ENCODE results near the gene ZNF738. TPM values are rescaled to one million over a fixed set of nuclear protein-coding genes. Genes with fewer than 3 reads are reported as not detected.
"Not testable (repeated sequence)": the region's sequence is repeated elsewhere in the genome, so short reads cannot be mapped to it uniquely, and the experiment has no call there.

ZNF738 gene
- total and polyA plus RNA-seq, 2 donors (not counting 1 experiment from before 2014, with no cell fraction given) = 7.0 to 27.1 TPM

DNA sequence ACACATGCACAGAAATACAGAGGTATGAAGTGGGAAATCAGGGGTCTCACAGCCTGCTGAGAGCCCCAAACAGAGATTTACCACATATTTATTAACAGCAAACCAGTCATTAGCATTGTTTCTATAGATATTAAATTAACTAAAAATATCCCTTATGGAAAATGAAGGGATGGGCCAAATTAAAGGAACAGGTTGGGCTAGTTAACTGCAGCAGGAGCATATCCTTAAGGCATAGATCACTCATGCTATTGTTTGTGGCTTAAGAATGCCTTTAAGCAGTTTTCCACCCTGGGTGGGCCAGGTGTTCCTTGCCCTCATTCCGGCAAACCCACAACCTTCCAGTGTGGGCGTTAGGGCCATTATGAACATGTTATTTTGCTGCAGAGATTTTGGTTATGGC is 14.0 kb upstream of the ZNF738 start:
- H3K9ac ChIP-seq (ENCODE audit: low read length); H3K4me3 ChIP-seq (ENCODE audit: control extremely low read depth in 1 of 5, extremely low read depth in 1 of 5, insufficient read depth in 1 of 5, low read depth in 2 of 5, low read length in 4 of 5); H3K4me1 Mint-ChIP-seq; H2AFZ ChIP-seq (ENCODE audit: insufficient read depth, low read depth, low read length, poor library complexity, severe bottlenecking); H3K27ac Mint-ChIP-seq; H3K27ac ChIP-seq (ENCODE audit: low read length in 2 of 2); H3K79me2 ChIP-seq (ENCODE audit: control insufficient read depth, insufficient read depth, low read length); H3K4me3 Mint-ChIP-seq; H3K36me3 ChIP-seq (replicated peaks in 1 of 2; ENCODE audit: control extremely low read depth in 1 of 2, control insufficient read depth in 1 of 2, extremely low read depth in 1 of 2, insufficient read depth in 2 of 2, low read length in 1 of 2); H3K27me3 Mint-ChIP-seq; H3K27me3 ChIP-seq (replicated peaks in 1 of 4; ENCODE audit: control extremely low read depth in 1 of 4, control insufficient read depth in 3 of 4, insufficient read depth in 4 of 4, low read length in 3 of 4); CTCF ChIA-PET; H3K4me2 ChIP-seq (replicated peaks; ENCODE audit: low read depth, low read length, poor library complexity, severe bottlenecking); intact Hi-C loops (cut with micrococcal nuclease); H3K4me1 ChIP-seq (ENCODE audit: control insufficient read depth in 2 of 2, insufficient read depth in 2 of 2, low read length in 2 of 2); H4K20me1 ChIP-seq (ENCODE audit: control insufficient read depth, insufficient read depth, low read length, poor library complexity, severe bottlenecking); ATAC-seq (ENCODE audit: low read depth); DNase-seq: not testable (repeated sequence)
- H3K9me3 ChIP-seq (ENCODE audit: control extremely low read depth in 1 of 3, control insufficient read depth in 2 of 3, insufficient read depth in 1 of 3, low read length in 2 of 3) = peaks cover 0 to 20% (median 7%) of the 10 kb centered on the region in 3 donors
- POLR2A ChIA-PET = interaction anchor here (0.6 kb wide), 2 partner anchors 37 to 166 kb away, joined by 4 to 11 read pairs; no protein-coding TSS in a partner anchor
- WGBS (ENCODE audit: insufficient coverage) = 50% methylated on average over 2 of the region's 2 CpGs
- peaks cover 12% of the 10 kb centered on the region for H3K9me3 Mint-ChIP-seq (ENCODE audit: insufficient read depth)

DNA sequence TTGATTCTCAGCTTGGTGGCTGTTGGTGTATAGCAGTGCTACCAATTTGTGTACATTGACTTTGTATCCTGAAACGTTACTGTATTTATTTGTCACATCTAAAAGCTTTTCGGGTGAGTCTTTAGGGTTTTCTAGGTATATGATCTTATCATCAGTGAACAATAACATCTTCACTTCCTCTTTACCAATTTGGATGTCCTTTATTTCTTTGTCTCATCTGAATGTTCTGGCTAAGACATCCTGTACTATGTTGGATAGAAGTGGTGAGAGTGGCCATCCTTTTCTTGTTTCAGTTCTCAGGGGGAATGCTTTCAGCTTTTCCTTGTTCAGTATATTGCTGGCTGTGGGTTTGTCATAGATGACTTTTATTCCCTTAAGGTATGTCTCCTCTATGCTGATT is 6.0 kb upstream of the ZNF738 start:
- WGBS (ENCODE audit: insufficient coverage) = no CpG with 5 or more reads among the region's 2 CpGs

More for the DNA sequence above, 6.0 kb upstream of the ZNF738 start:
- Mint-ChIP-seq H3K27ac (no peak overlapping the region), H3K9me3 (ENCODE audit: insufficient read depth) (peaks cover 10% of the 10 kb centered on the region), H3K27me3 (no peaks in the 10 kb centered on the region), H3K4me3 (no peak overlapping the region), H3K4me1 (no peaks in the 10 kb centered on the region)
- H2AFZ ChIP-seq (ENCODE audit: insufficient read depth, low read depth, low read length, poor library complexity, severe bottlenecking) = no peak overlapping the region
- H3K4me1 ChIP-seq (ENCODE audit: control insufficient read depth in 2 of 2, insufficient read depth in 2 of 2, low read length in 2 of 2) = no peaks in the 10 kb centered on the region
- no peaks in the 10 kb centered on the region for H3K79me2 ChIP-seq (ENCODE audit: control insufficient read depth, insufficient read depth, low read length)
- peaks cover 0 to 4% (median 2%) of the 10 kb centered on the region in 3 donors for H3K9me3 ChIP-seq (ENCODE audit: control extremely low read depth in 1 of 3, control insufficient read depth in 2 of 3, insufficient read depth in 1 of 3, low read length in 2 of 3)
- H3K4me2 ChIP-seq (replicated peaks; ENCODE audit: low read depth, low read length, poor library complexity, severe bottlenecking) = no peak overlapping the region
- no peaks in the 10 kb centered on the region for H3K36me3 ChIP-seq (replicated peaks in 1 of 2; ENCODE audit: control extremely low read depth in 1 of 2, control insufficient read depth in 1 of 2, extremely low read depth in 1 of 2, insufficient read depth in 2 of 2, low read length in 1 of 2)
- H3K4me3 ChIP-seq (ENCODE audit: control extremely low read depth in 1 of 5, extremely low read depth in 1 of 5, insufficient read depth in 1 of 5, low read depth in 2 of 5, low read length in 4 of 5) = no peak overlapping the region
- DNase-seq = no peak
- TF ChIP-seq, protein P1, sequence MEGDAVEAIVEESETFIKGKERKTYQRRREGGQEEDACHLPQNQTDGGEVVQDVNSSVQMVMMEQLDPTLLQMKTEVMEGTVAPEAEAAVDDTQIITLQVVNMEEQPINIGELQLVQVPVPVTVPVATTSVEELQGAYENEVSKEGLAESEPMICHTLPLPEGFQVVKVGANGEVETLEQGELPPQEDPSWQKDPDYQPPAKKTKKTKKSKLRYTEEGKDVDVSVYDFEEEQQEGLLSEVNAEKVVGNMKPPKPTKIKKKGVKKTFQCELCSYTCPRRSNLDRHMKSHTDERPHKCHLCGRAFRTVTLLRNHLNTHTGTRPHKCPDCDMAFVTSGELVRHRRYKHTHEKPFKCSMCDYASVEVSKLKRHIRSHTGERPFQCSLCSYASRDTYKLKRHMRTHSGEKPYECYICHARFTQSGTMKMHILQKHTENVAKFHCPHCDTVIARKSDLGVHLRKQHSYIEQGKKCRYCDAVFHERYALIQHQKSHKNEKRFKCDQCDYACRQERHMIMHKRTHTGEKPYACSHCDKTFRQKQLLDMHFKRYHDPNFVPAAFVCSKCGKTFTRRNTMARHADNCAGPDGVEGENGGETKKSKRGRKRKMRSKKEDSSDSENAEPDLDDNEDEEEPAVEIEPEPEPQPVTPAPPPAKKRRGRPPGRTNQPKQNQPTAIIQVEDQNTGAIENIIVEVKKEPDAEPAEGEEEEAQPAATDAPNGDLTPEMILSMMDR (IDR thresholded peaks at IDR 0.05) = no peak
- TF ChIP-seq EZH2 (IDR thresholded peaks at IDR 0.05; ENCODE audit: borderline replicate concordance, insufficient read depth, low read depth, low read length, poor library complexity, severe bottlenecking) = no peak
- intact Hi-C loops (cut with micrococcal nuclease) = no loop called here
- CTCF ChIA-PET = interaction anchor here (0.6 kb wide), 1 partner anchor 715 kb away, joined by 3 read pairs; no protein-coding TSS in a partner anchor
- H3K27me3 ChIP-seq (replicated peaks in 1 of 4; ENCODE audit: control extremely low read depth in 1 of 4, control insufficient read depth in 3 of 4, insufficient read depth in 4 of 4, low read length in 3 of 4) = no peaks in the 10 kb centered on the region
- H4K20me1 ChIP-seq (ENCODE audit: control insufficient read depth, insufficient read depth, low read length, poor library complexity, severe bottlenecking) = no peaks in the 10 kb centered on the region
- no peak overlapping the region for H3K9ac ChIP-seq (ENCODE audit: low read length)
- H3K27ac ChIP-seq (ENCODE audit: low read length in 2 of 2) = no peak overlapping the region
- ATAC-seq (ENCODE audit: low read depth) = no peak
- POLR2A ChIA-PET = no interaction called here

Measured in B cell (primary cell).